Heart left ventricle (tissue), 13 donors: ENCODE data around the gene PLOD1.

Source experiments
- CTCF ChIP-seq, 12 donors: fragments of 200-600 bp; sonication (generic) in 4 of 12; IDR thresholded peaks; one replicate each; pipeline versions ENCODE4 v1.5.0 to v1.8.0; 2018 to 2022; ENCODE audit warnings: antibody characterized with exemption in 12 of 12, mild to moderate bottlenecking in 5 of 12
- POLR2A ChIP-seq, 2 donors: fragments of 450-650 bp; IDR thresholded peaks; one replicate each; pipeline ENCODE4 v1.6.1; 2017; ENCODE audit warnings: antibody characterized with exemption in 2 of 2, mild to moderate bottlenecking in 2 of 2, moderate library complexity in 2 of 2
- donor health status: ischemic (EF 13 %, LVEDD 7.1; RV severe dilation, severe dysfunction).
- donor health status: DM: no; HTN: yes; CAD: no.
- donor health status: DM: no; HTN: no; CAD: no.
- donor health status: ischemic (EF 25% LVEDD 6.9; RV normal size, moderate dysfunction).
- donor health status: ischemic (EF 25% LVEDD 5.7; RV mildly dilated, moderate dysfunction).
- donor health status: ischemic (EF 35%, LVEDD 5.7; RV mildly dilated, moderate dysfunction).
- donor health status: nonischemic (EF 11% LVEDD 7.7; RV severe dilation, severe dysfunction).
- donor health status: DM: yes; HTN: yes; CAD: no.
- donor health status: PGD.
- donor health status: ischemic (EF 29% LVEDD 5.4; RV normal size, mild dysfunction).
- donor health status: nonischemic (EF 23%, LVEDD 6.1; RV moderate dilation, normal function).

- TF ChIP-seq CTCF (IDR thresholded peaks at IDR 0.05) = no peak
- no peak for TF ChIP-seq POLR2A (IDR thresholded peaks at IDR 0.05)
Observed at GRCh38 chr1:11984576-11984975, 50.1 kb downstream of the PLOD1 start.
